K562 (cell line): ENCODE data around the gene ELOVL1. TPM values are rescaled to one million over a fixed set of nuclear protein-coding genes. Genes with fewer than 3 reads are reported as not detected.

Experiments
- EHMT2 ChIP-seq: fragments of 450-650 bp; IDR thresholded peaks from 2 replicates; pipeline ENCODE4 v1.6.1; 2018; ENCODE audit warnings: antibody characterized with exemption
- MYC ChIP-seq, 2 experiments: fragments of 250-450 bp in 1 of 2; sonication (Bioruptor Pico) in 1 of 2; IDR thresholded peaks; 2 replicates each; pipeline versions ENCODE4 v1.5.1 to v1.6.1; 2012 to 2021; ENCODE audit warnings: low read depth in 2 of 2, borderline replicate concordance in 1 of 2, improper control_type of control experiment in 1 of 2, low read length in 1 of 2, mild to moderate bottlenecking in 1 of 2, moderate library complexity in 1 of 2
- YY1 ChIP-seq, 3 experiments: IDR thresholded peaks; 2 replicates each; pipeline ENCODE4 v1.6.1; 2011; ENCODE audit warnings: low read length in 2 of 3, mild to moderate bottlenecking in 2 of 3, moderate library complexity in 2 of 3, borderline replicate concordance in 1 of 3, control low read depth in 1 of 3, low read depth in 1 of 3; ENCODE audit not compliant: insufficient read depth in 3 of 3, insufficient replicate concordance in 2 of 3, control insufficient read depth in 1 of 3, insufficient read length in 1 of 3; ENCODE audit errors: extremely low read depth in 1 of 3
- ZNF324 ChIP-seq: fragments of 250-450 bp; sonication (Bioruptor Pico); IDR thresholded peaks from 2 replicates; pipeline ENCODE4 v1.4.0; 2020; ENCODE audit warnings: mild to moderate bottlenecking
- ZNF444 ChIP-seq: fragments of 250-450 bp; sonication (Bioruptor Pico); IDR thresholded peaks from 2 replicates; pipeline ENCODE4 v1.4.0; 2020; ENCODE audit warnings: mild to moderate bottlenecking, moderate library complexity
- ZNF707 ChIP-seq: fragments of 250-450 bp; sonication (Bioruptor Pico); conservative IDR thresholded peaks from 2 replicates; pipeline ENCODE4 v1.8.0; 2022; ENCODE audit warnings: inconsistent platforms, mild to moderate bottlenecking, moderate library complexity
- polyA plus RNA-seq, 8 experiments: library from polyadenylated mRNA; depleted of rRNA in 4 of 8; stranded (reverse) in 5 of 8; unstranded in 3 of 8; fragments of >200 nt; fragmentation: Nextera tagmentation in 2 of 8; fragmentation: Illumina TruSeq in 1 of 8; extraction: Ambion mirVana in 2 of 8; extraction: Trizol in 1 of 8; gene quantifications; 2 replicates each; pipeline versions ENCODE4 v1.2.1 to v1.2.3, GENCODE V29; 2011 to 2014; ENCODE audit warnings: inconsistent platforms in 1 of 8, missing spikeins in 1 of 8
- total RNA-seq, 7 experiments: library from RNA; depleted of rRNA in 6 of 7; stranded (reverse); fragments of >200 nt in 6 of 7; fragmentation: Illumina TruSeq in 2 of 7; extraction: Trizol in 2 of 7; gene quantifications; 2 replicates each; pipeline versions ENCODE4 v1.2.1 to v1.2.3, GENCODE V29; 2011 to 2021; ENCODE audit warnings: low replicate concordance in 1 of 7
- TF ChIP-seq, protein P1 (sequence below): fragments of 450-650 bp; IDR thresholded peaks from 2 replicates; pipeline ENCODE4 v1.6.1; 2016; ENCODE audit warnings: mild to moderate bottlenecking, moderate library complexity
- TF ChIP-seq, protein P2 (sequence below): IDR thresholded peaks from 3 replicates; pipeline ENCODE4 v1.6.1; 2011; ENCODE audit warnings: borderline replicate concordance, mild to moderate bottlenecking; ENCODE audit not compliant: insufficient read length, insufficient read depth

Gene ELOVL1
- total and polyA plus RNA-seq, 9 of the 15 experiments (the other 6 are each of a cell fraction or from before 2014, with no cell fraction given) = 51.0 to 157 (median 70.3) TPM

- TF ChIP-seq, protein P1, sequence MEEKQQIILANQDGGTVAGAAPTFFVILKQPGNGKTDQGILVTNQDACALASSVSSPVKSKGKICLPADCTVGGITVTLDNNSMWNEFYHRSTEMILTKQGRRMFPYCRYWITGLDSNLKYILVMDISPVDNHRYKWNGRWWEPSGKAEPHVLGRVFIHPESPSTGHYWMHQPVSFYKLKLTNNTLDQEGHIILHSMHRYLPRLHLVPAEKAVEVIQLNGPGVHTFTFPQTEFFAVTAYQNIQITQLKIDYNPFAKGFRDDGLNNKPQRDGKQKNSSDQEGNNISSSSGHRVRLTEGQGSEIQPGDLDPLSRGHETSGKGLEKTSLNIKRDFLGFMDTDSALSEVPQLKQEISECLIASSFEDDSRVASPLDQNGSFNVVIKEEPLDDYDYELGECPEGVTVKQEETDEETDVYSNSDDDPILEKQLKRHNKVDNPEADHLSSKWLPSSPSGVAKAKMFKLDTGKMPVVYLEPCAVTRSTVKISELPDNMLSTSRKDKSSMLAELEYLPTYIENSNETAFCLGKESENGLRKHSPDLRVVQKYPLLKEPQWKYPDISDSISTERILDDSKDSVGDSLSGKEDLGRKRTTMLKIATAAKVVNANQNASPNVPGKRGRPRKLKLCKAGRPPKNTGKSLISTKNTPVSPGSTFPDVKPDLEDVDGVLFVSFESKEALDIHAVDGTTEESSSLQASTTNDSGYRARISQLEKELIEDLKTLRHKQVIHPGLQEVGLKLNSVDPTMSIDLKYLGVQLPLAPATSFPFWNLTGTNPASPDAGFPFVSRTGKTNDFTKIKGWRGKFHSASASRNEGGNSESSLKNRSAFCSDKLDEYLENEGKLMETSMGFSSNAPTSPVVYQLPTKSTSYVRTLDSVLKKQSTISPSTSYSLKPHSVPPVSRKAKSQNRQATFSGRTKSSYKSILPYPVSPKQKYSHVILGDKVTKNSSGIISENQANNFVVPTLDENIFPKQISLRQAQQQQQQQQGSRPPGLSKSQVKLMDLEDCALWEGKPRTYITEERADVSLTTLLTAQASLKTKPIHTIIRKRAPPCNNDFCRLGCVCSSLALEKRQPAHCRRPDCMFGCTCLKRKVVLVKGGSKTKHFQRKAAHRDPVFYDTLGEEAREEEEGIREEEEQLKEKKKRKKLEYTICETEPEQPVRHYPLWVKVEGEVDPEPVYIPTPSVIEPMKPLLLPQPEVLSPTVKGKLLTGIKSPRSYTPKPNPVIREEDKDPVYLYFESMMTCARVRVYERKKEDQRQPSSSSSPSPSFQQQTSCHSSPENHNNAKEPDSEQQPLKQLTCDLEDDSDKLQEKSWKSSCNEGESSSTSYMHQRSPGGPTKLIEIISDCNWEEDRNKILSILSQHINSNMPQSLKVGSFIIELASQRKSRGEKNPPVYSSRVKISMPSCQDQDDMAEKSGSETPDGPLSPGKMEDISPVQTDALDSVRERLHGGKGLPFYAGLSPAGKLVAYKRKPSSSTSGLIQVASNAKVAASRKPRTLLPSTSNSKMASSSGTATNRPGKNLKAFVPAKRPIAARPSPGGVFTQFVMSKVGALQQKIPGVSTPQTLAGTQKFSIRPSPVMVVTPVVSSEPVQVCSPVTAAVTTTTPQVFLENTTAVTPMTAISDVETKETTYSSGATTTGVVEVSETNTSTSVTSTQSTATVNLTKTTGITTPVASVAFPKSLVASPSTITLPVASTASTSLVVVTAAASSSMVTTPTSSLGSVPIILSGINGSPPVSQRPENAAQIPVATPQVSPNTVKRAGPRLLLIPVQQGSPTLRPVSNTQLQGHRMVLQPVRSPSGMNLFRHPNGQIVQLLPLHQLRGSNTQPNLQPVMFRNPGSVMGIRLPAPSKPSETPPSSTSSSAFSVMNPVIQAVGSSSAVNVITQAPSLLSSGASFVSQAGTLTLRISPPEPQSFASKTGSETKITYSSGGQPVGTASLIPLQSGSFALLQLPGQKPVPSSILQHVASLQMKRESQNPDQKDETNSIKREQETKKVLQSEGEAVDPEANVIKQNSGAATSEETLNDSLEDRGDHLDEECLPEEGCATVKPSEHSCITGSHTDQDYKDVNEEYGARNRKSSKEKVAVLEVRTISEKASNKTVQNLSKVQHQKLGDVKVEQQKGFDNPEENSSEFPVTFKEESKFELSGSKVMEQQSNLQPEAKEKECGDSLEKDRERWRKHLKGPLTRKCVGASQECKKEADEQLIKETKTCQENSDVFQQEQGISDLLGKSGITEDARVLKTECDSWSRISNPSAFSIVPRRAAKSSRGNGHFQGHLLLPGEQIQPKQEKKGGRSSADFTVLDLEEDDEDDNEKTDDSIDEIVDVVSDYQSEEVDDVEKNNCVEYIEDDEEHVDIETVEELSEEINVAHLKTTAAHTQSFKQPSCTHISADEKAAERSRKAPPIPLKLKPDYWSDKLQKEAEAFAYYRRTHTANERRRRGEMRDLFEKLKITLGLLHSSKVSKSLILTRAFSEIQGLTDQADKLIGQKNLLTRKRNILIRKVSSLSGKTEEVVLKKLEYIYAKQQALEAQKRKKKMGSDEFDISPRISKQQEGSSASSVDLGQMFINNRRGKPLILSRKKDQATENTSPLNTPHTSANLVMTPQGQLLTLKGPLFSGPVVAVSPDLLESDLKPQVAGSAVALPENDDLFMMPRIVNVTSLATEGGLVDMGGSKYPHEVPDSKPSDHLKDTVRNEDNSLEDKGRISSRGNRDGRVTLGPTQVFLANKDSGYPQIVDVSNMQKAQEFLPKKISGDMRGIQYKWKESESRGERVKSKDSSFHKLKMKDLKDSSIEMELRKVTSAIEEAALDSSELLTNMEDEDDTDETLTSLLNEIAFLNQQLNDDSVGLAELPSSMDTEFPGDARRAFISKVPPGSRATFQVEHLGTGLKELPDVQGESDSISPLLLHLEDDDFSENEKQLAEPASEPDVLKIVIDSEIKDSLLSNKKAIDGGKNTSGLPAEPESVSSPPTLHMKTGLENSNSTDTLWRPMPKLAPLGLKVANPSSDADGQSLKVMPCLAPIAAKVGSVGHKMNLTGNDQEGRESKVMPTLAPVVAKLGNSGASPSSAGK = 0 out of 2 replicates have a peak, but pooled peaks have one; percentile 29
- TF ChIP-seq MYC (IDR thresholded peaks at IDR 0.05; ENCODE audit: low read depth, low read length) = no peak
- TF ChIP-seq MYC (CRISPR knock-in tag; IDR thresholded peaks at IDR 0.05; ENCODE audit: borderline replicate concordance, low read depth) = no peak
- TF ChIP-seq, protein P2, sequence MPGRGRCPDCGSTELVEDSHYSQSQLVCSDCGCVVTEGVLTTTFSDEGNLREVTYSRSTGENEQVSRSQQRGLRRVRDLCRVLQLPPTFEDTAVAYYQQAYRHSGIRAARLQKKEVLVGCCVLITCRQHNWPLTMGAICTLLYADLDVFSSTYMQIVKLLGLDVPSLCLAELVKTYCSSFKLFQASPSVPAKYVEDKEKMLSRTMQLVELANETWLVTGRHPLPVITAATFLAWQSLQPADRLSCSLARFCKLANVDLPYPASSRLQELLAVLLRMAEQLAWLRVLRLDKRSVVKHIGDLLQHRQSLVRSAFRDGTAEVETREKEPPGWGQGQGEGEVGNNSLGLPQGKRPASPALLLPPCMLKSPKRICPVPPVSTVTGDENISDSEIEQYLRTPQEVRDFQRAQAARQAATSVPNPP = no peak
- no peak for TF ChIP-seq YY1 (IDR thresholded peaks at IDR 0.05; ENCODE audit: borderline replicate concordance in 1 of 3, control insufficient read depth in 1 of 3, extremely low read depth in 1 of 3, insufficient read depth in 3 of 3, insufficient read length in 1 of 3, insufficient replicate concordance in 2 of 3, low read depth in 1 of 3, low read length in 2 of 3)
- TF ChIP-seq ZNF707 (CRISPR knock-in tag) = no peak
- no peak for TF ChIP-seq EHMT2
- TF ChIP-seq ZNF444 (CRISPR knock-in tag) = no peak
- TF ChIP-seq ZNF324 (CRISPR knock-in tag) = no peak
- TF ChIP-seq, all 486 proteins: peak for 20
These were observed 23.5 kb downstream of the ELOVL1 start (continued) for GRCh38 chr1:43344267-43344850.
